ENCODE data around the gene PCK1.

DNA sequence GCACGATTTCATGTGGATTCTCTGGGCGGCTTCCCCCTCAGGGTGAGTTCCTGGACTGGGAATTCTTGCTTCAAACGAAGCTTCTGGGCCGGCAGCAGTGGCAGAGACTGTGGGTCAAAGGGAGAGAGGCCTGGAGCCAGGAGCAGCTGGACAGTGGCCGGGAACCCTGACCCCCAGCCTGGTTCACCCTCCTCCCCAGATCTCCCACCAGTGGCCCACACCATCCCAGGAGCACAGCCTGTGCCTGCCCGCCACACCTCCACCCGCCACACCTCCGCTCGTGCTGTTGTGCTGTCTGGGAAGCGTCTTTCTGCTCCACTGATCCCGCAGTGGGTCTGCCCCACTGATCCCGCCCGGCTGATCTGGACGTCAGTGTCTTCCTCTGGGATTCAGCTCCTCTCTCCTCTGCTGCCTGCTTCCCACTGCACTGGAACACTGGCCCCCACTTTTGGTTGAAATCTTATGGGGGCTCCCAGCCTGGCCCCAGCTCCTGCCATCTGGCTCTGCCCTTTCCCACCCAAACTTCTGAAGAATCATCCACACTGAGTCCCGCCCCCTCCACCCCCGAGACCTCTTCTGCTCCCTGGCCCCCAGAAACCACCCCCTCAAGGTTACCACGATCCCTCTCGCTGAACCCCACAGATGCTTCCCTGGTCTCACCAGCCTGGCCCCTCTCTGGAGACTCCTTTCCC, 49.5 kb downstream of the PCK1 start:
- TF ChIP-seq, protein P1, sequence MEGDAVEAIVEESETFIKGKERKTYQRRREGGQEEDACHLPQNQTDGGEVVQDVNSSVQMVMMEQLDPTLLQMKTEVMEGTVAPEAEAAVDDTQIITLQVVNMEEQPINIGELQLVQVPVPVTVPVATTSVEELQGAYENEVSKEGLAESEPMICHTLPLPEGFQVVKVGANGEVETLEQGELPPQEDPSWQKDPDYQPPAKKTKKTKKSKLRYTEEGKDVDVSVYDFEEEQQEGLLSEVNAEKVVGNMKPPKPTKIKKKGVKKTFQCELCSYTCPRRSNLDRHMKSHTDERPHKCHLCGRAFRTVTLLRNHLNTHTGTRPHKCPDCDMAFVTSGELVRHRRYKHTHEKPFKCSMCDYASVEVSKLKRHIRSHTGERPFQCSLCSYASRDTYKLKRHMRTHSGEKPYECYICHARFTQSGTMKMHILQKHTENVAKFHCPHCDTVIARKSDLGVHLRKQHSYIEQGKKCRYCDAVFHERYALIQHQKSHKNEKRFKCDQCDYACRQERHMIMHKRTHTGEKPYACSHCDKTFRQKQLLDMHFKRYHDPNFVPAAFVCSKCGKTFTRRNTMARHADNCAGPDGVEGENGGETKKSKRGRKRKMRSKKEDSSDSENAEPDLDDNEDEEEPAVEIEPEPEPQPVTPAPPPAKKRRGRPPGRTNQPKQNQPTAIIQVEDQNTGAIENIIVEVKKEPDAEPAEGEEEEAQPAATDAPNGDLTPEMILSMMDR (conservative IDR thresholded peaks at IDR 0.05; ENCODE audit: low read depth, low read length) = no peak
- no peak for TF ChIP-seq EZH2phosphoT487 (IDR thresholded peaks at IDR 0.05; ENCODE audit: borderline replicate concordance, low read length)
